ENCODE results near the gene SH3BGRL3.
A peak's percentile ranks its signal among the peaks of the same experiment; 100 is the strongest.
"Not testable (repeated sequence)": the region's sequence is repeated elsewhere in the genome, so short reads cannot be mapped to it uniquely, and the experiment has no call there.

The SH3BGRL3 gene

DNA sequence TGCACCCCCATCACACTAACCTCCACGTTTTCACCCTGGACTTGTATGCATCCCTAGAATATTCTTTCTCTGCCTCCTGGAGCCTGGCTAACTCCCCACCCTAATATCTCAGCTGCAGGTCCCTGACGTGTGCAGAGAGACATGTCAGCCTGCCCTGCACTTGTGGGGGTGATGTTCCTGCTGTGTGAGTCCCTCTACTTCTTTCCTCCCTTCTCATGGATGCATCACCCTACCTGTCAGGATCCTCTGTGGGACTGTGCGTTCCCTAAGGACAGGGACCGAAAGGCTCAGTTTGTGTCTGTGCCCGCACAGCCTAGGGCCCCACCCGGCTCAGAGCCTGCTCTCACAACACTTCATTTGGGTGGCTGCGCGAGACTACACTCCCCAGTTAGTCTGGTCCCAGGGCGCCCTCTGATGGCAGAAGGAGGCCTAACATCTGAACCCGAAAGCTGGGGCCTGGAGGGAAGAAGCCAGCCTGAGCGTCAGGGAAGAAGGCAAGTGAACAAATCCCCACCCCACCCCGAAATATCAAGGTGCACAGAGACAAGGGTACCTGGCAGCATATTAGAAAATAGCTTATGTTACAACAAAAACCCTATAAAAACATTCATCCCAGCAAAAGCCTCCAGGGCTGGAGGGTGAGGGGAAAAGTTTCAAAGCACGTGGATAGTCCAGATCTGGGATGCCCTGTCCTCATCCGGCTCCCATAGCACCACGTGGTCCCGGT, 41.6 kb downstream of the SH3BGRL3 start:
- TF ChIP-seq, protein P1, sequence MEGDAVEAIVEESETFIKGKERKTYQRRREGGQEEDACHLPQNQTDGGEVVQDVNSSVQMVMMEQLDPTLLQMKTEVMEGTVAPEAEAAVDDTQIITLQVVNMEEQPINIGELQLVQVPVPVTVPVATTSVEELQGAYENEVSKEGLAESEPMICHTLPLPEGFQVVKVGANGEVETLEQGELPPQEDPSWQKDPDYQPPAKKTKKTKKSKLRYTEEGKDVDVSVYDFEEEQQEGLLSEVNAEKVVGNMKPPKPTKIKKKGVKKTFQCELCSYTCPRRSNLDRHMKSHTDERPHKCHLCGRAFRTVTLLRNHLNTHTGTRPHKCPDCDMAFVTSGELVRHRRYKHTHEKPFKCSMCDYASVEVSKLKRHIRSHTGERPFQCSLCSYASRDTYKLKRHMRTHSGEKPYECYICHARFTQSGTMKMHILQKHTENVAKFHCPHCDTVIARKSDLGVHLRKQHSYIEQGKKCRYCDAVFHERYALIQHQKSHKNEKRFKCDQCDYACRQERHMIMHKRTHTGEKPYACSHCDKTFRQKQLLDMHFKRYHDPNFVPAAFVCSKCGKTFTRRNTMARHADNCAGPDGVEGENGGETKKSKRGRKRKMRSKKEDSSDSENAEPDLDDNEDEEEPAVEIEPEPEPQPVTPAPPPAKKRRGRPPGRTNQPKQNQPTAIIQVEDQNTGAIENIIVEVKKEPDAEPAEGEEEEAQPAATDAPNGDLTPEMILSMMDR (IDR thresholded peaks at IDR 0.05; ENCODE audit: borderline replicate concordance, insufficient read depth, low read depth, low read length), result peak; percentile 89

GRCh38 chr1:26322042-26322331, 42.1 kb downstream of the SH3BGRL3 start:
- no peak overlapping the region for H3K4me3 ChIP-seq (ENCODE audit: low read depth, low read length)
- TF ChIP-seq, protein P1 (IDR thresholded peaks at IDR 0.05; ENCODE audit: borderline replicate concordance, insufficient read depth, low read depth, low read length), result no peak

More for the DNA sequence above, 41.6 kb downstream of the SH3BGRL3 start:
- H3K4me3 ChIP-seq (ENCODE audit: low read depth, low read length), result no peak overlapping the region

GRCh38 chr1:26323382-26323781, 43.5 kb downstream of the SH3BGRL3 start:
- TF ChIP-seq, protein P1 (IDR thresholded peaks at IDR 0.05; ENCODE audit: borderline replicate concordance, insufficient read depth, low read depth, low read length), result no peak
- no peak overlapping the region for H3K4me3 ChIP-seq (ENCODE audit: low read depth, low read length)

DNA sequence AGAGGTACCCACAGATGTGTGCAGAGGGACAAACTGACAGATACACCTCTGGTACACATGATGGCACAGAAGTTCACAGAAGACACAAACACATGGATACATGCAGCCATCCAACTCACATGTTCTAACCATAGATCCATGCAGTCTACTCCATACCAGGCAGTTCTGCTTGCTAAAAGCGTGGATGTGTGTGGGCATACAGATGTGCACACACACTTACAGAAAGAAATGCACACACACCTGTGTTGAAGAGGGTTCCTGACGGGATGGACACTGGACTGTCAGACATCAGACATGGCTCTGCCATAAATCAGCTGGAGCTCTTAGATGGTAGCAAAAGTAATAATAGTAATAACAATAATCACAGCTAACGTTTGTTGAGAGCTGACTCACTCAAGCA, 44.7 kb downstream of the SH3BGRL3 start:
- no peak overlapping the region for H3K4me3 ChIP-seq (ENCODE audit: low read depth, low read length)
- TF ChIP-seq, protein P1 (IDR thresholded peaks at IDR 0.05; ENCODE audit: borderline replicate concordance, insufficient read depth, low read depth, low read length), result no peak

- TF ChIP-seq, protein P1 (IDR thresholded peaks at IDR 0.05; ENCODE audit: borderline replicate concordance, insufficient read depth, low read depth, low read length), result no peak
- no peak overlapping the region for H3K4me3 ChIP-seq (ENCODE audit: low read depth, low read length)
Measured at GRCh38 chr1:26327956-26328362, 48.1 kb downstream of the SH3BGRL3 start.

GRCh38 chr1:26328597-26328996, 48.7 kb downstream of the SH3BGRL3 start:
- no peak overlapping the region for H3K4me3 ChIP-seq (ENCODE audit: low read depth, low read length)
- TF ChIP-seq, protein P1 (IDR thresholded peaks at IDR 0.05; ENCODE audit: borderline replicate concordance, insufficient read depth, low read depth, low read length), result no peak

GRCh38 chr1:26329380-26329779, 49.5 kb downstream of the SH3BGRL3 start:
- H3K4me3 ChIP-seq (ENCODE audit: low read depth, low read length), result not testable (repeated sequence)
